HG02642 (cell line): Measurements from ENCODE around the gene ZBTB42.

ENCODE experiments used
- ATAC-seq: cut with Tn5 transposase; IDR thresholded peaks from one replicate; pipeline ENCODE4 v1.9.1; 2021; ENCODE audit warnings: mild to moderate bottlenecking; ENCODE audit not compliant: unreplicated experiment, poor library complexity

ZBTB42 gene

GRCh38 chr14:104768437-104769323, 32.2 kb upstream of the ZBTB42 start:
- peak; percentile 68 for ATAC-seq

- ATAC-seq = no peak
These were observed 31.4 kb upstream of the ZBTB42 start for GRCh38 chr14:104769324-104770071.

GRCh38 chr14:104770072-104770579, 30.8 kb upstream of the ZBTB42 start:
- no peak for ATAC-seq

DNA sequence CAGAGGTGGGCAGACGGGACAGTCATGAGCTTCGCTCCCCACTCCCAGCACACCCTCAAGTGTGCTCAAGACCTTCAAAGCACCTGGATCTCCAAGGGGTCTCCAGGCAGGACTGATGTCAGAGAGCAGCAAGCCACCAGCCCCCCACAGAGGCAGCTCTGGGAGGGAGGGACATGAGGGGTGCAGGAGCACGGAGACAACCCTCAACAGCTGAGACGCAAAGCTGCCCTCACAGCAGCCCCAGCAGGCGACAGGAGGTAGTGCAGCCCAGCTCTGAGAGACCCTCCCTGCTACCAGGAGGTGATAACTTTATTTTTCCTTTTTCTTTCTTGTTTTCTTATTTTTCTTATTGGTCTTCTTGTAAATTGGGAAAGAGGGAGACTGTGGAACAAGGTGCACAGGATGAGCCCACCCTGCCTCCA, 30.0 kb upstream of the ZBTB42 start:
- no peak for ATAC-seq

- no peak for ATAC-seq
These were observed 29.5 kb upstream of the ZBTB42 start for GRCh38 chr14:104771374-104771773.

DNA sequence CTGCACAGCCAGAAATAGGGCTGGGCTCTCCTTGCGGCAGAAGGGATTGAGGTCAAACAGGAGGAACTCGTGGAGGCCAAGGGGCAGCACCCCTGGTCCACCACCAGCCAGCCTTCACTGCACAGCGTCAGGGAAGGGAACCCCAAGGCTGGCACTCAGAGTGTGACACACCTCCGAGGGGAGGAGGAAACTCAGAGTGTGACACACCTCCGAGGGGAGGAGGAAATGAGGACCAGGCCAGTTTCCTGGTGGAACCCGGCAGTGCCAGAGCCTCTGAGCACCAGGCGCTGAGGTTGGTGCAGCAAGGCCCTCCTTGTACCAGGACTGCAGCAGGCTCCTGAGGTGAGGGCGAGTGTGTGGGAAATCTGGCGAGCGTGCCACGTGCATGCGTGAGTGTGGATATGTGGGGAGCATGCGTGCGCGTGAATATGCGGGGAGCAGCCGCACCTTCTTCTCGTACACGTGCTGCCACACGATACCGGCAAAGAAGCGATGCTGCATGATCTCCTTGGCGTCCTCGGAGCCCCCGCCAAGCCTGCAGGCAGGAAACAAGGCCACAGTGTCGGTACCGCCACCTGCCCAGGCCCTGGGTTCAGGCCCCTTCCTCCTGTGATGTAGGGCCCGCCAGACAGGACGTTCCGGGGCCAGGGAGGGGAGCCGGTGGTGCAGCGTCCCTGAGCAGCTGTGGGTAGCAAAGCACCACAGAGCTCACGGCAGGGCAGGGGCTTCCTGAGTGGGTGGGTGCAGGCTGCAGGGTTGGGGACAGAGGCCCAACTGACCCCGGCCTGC, 28.8 kb upstream of the ZBTB42 start:
- no peak for ATAC-seq

- no peak for ATAC-seq
These were observed 28.0 kb upstream of the ZBTB42 start for GRCh38 chr14:104772707-104773504.

DNA sequence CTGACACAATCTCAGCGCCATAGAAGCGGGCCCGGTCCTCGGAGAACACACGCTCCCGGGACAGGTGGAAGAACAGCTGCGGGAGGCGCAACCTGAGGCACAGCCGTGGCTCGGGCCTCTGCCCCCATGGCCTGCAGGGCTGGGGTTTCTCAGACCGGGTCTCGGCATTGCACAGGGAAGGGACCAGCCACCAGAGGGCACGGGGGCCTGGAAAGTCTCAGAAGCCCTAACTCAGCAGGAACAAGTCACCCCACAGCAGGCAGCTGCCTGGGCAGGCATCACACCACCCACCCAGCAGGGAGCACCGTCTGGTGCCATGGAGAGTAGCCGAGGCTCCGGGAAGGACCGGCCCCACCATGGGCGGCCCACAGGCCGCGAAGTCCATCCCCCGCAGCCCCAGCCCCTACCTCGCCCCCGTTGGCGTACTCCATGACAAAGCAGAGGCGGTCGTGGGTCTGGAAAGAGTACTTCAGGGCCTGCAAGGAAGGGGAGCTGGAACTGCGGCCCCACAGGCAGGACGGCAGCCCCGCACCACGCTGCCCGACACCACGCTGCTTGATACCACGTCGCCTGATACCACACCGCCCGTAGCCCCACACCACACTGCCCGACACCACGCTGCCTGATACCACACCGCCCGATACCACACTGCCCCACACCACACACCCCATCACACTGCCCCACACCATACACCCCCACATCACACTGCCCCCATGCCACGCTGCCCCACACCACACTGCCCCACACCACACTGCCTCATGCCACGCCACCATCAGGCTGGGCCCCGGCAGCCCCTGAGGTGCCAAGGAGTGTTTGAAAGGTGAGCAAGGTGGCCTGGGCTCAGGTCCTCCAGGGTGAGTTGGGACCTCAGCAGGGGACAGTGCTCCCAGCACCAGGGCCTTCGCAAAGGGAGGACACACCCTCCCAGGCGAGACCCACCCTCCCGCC, 27.1 kb upstream of the ZBTB42 start:
- ATAC-seq = no peak

DNA sequence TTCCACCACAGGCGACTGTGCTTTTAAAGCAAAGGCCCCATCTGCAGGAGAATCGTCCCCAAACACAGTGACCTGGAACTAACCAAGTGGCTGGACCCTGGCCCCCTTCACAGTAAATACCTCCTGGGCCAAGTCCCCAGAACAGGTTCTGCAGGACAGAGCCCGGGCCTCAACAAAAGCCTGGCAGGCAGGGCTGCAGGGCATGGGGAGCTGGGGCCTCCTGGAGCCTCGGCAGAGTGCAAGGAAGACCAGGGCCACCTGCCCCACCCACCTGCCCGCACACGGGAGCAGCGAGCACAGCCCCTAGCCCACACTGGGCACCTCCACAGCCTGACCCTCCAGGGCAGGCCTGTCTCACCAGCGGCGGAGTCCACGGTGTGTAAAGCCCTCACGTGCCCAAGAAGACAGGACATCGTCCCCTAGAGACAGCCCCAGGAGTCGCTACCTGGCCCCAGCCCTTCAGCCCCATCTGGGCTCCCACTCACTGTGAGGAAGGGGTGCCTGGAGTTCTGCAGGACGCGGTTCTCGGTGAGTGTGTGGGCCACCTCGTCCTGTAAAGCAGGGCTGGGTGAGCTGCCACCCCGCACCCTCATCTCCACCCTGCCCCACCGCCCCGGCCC, 26.3 kb upstream of the ZBTB42 start:
- no peak for ATAC-seq

DNA sequence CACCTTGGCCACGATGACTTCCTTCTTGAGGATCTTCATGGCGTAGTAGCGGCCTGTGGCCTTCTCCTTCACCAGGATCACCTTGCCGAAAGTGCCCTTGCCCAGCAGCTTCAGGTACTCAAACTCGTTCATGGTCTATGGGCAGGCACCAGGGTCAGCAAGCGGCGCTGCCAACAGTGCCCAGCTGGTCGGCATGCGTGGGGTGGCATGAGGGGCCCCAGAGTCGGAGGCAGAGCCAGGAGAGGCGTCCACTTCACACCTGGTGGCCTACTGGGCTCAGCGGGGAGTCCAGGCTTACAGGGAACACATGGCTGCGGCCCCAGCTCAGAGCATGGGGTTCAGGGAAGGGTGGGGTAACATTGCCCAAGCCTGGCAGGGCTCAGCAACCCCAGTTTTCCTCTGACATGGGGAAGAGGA, 25.8 kb upstream of the ZBTB42 start:
- no peak for ATAC-seq

DNA sequence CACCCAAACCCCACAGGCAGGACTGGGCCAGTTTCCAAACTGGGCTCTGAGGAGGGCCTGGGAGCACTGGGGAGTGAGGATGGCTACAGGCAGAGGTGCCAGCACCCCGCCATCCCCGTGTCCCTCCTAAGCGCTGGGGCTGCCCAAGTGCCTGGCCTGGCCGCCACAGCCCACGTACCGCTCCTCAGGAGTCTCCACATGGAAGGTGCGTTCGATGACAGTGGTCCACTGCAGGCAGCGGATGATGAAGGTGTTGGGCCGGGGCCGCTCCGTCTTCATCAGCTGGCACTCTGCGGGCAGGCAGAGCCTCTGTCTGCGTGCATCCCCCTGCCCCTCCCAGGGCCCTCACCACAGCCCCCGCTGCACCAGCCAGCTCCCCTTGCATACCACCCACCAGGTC, 24.4 kb upstream of the ZBTB42 start:
- ATAC-seq = no peak

DNA sequence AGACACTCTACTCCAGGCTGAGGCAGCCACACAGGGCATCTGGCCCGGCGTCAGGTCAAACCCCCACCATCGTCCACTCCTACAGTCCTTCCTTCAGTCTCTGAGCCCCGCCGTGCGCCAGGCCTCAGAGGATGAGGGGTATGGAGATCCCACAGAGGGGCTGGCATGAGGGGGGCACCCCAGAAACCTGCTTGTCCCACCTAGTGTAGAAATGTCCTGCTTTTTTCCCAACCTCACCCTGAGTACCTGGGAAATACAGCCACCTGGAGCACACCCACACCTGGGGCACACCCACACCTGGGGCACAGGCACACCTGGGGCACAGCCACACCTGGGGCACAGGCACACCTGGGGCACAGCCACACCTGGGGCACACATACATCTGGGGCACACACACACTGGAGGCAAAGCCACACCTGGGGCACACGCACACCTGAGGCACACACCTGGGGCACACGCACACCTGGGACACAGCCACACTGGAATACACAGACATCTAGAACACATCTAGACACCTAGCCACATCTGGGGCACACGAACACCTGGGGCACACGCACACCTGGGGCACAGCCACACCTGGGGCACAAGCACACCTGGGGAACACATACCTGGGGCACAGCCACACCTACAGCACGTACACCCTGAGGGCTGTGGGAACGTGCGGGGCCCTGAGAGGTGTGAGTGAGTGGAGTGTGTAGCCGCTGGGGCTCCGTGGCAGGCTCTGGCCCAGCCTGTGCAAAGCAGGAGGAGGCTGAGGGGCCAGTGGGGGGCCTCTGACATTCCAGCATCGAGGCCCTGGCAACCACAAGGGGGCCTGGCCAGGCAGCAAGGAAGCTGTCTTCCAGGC, 23.7 kb upstream of the ZBTB42 start:
- no peak for ATAC-seq

GRCh38 chr14:104777808-104778249, 23.1 kb upstream of the ZBTB42 start:
- ATAC-seq = no peak

DNA sequence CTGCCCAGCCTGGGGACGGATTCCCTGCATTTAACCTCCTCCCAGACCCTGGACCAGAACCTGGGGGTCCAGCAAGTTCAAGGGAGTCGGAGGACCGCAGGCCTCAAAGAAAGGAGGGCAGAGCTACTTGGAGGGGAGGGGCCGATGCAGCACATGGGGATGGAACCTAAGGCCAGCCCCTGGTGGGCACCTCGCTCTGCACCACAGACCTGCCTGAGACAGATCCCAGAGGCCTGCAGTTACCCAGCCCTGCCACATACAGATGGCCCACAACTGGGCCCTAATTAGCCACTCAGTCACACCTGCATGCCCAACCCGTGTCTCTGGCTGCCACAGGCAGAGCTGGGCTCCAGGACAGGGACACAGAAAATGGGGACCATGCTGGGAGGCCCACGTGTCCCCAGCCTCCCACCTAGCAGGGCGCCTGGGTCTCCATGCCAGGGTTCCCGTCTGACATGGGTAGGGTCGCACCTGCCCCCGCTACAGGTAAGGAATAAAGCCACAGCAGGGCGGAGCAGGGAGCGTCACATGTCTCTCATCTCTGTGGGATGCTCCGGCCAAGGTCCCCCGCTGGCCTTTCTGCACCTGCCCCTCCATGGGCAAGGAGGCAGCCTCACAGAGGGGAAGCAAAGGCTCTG, 22.1 kb upstream of the ZBTB42 start:
- ATAC-seq = no peak

GRCh38 chr14:104779776-104780512, 21.0 kb upstream of the ZBTB42 start:
- ATAC-seq = no peak

DNA sequence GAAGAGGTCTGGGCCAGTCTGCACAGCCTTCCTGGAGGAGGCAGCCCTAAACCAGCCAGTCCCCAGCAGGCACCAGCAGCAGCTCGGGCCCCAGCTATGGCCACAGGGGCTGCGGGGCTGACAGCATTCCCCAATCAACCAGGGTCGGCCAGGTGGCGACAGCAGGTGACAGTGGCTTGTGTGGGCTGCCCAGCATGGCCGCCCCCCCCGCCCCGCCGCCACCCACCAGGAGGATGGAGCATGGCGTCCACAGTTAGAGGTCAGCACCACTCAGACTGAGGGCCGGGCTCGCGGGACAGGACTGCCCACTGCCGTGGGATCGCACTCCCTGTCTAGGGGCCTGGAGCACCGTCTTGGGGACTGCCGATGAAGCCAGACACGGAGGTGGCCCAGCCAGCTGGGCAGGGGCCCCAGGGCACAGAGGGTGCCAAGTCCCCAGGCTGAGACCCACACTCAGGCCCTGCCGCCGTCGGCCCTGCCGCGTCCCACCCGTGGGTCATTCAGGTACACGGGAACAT, 20.3 kb upstream of the ZBTB42 start:
- ATAC-seq = no peak
